ENCODE data around the gene NDUFS1. TPM values are rescaled to one million over a fixed set of nuclear protein-coding genes. Genes with fewer than 3 reads are reported as not detected.
"Not testable (repeated sequence)": the region's sequence is repeated elsewhere in the genome, so short reads cannot be mapped to it uniquely, and the experiment has no call there.

The NDUFS1 gene
- total RNA-seq, 1 donor from 2014 or later = 33.6 TPM

DNA sequence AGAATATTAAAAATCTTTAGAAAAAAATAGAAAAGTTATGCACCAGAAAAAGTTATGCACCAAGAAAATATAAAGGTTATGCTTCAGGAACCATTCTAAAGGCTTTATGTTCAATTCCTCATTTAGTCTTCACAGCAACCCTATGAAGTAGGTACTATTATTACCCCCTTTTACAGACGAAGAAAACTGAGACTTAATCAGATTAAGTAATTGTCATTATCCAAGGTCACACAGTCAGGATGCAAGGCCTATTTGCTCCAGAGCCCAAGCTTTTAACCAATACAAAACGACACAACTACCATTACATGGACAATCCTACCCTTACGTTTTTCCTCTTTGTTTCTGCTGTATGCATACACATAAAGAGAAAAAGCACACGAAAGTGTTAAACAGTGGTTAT lies 78.3 kb downstream of the NDUFS1 start:
- Histone ChIP-seq H3K9me3 (no peaks in the 10 kb centered on the region), H3K4me3 (no peak overlapping the region), H3K27ac (no peak overlapping the region), H3K4me1 (peaks cover 30% of the 10 kb centered on the region), H3K27me3 (no peaks in the 10 kb centered on the region), H3K36me3 (no peaks in the 10 kb centered on the region)
- intact Hi-C loops (cut with DNase I) = loop anchor here (5.0 kb wide), 1 partner anchor 76 kb away; the partner anchor contains the start of genes EEF1B2 and NDUFS1
- DNase-seq (ENCODE audit: extremely low spot score in 2 of 2) = no peak
- TF ChIP-seq, protein P1, sequence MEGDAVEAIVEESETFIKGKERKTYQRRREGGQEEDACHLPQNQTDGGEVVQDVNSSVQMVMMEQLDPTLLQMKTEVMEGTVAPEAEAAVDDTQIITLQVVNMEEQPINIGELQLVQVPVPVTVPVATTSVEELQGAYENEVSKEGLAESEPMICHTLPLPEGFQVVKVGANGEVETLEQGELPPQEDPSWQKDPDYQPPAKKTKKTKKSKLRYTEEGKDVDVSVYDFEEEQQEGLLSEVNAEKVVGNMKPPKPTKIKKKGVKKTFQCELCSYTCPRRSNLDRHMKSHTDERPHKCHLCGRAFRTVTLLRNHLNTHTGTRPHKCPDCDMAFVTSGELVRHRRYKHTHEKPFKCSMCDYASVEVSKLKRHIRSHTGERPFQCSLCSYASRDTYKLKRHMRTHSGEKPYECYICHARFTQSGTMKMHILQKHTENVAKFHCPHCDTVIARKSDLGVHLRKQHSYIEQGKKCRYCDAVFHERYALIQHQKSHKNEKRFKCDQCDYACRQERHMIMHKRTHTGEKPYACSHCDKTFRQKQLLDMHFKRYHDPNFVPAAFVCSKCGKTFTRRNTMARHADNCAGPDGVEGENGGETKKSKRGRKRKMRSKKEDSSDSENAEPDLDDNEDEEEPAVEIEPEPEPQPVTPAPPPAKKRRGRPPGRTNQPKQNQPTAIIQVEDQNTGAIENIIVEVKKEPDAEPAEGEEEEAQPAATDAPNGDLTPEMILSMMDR (IDR thresholded peaks at IDR 0.05) = no peak
- TF ChIP-seq POLR2AphosphoS5 (IDR thresholded peaks at IDR 0.05; ENCODE audit: insufficient read depth in 1 of 2, low read depth in 1 of 2) (no peak), POLR2A (IDR thresholded peaks at IDR 0.05) (no peak)

DNA sequence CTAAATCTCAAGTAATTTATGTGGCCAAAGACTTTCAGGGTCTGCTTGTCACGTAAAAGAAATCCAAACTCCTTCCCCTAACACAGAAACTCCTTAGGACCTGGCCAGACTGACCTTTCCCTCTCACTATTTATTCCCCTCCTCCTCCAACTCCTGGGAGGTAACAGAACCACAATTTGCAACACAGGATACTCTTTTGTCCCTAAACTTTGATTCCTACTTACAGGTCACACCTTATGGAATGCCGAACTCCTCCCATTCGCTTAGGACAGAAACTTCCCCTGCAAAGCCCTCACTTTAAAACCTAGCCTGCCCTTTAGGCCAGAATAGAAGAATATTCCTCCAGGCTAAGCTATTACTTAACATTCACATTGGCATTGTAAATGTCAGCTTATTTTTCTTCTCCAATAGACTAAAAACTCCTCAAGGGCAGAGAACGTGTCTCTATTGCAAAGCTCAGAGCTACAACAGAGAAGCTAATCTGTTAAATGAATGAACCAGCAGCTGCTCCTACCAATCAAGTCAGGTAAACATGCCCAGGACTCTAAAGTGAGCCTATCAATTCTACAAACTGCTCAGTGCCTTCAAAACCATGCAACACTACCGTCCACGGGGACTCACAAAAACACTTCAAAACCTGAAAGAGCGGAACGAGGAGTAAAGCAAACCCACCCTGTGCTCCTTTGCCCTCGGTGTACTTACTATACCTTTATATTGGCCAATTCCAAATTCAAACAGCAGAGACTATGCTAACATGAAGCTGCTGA lies 79.4 kb downstream of the NDUFS1 start:
- Histone ChIP-seq H3K4me1 (peaks cover 30% of the 10 kb centered on the region), H3K27me3 (no peaks in the 10 kb centered on the region), H3K36me3 (no peaks in the 10 kb centered on the region), H3K4me3 (no peak overlapping the region), H3K9me3 (no peaks in the 10 kb centered on the region), H3K27ac (no peak overlapping the region)
- DNase-seq (ENCODE audit: extremely low spot score in 2 of 2) = no peak
- TF ChIP-seq POLR2A (IDR thresholded peaks at IDR 0.05) = no peak
- TF ChIP-seq, protein P1 (IDR thresholded peaks at IDR 0.05) = no peak
- TF ChIP-seq POLR2AphosphoS5 (IDR thresholded peaks at IDR 0.05; ENCODE audit: insufficient read depth in 1 of 2, low read depth in 1 of 2) = no peak
- intact Hi-C loops (cut with DNase I) = loop anchor here (5.0 kb wide), 1 partner anchor 77 kb away; the partner anchor contains the start of genes EEF1B2 and NDUFS1

GRCh38 chr2:206077879-206078278 lies 81.4 kb downstream of the NDUFS1 start:
- H3K27ac ChIP-seq; H3K27me3 ChIP-seq; H3K9me3 ChIP-seq; DNase-seq (ENCODE audit: extremely low spot score in 2 of 2); H3K4me3 ChIP-seq; intact Hi-C loops (cut with DNase I); H3K36me3 ChIP-seq: not testable (repeated sequence)
- peaks cover 18% of the 10 kb centered on the region for H3K4me1 ChIP-seq

DNA sequence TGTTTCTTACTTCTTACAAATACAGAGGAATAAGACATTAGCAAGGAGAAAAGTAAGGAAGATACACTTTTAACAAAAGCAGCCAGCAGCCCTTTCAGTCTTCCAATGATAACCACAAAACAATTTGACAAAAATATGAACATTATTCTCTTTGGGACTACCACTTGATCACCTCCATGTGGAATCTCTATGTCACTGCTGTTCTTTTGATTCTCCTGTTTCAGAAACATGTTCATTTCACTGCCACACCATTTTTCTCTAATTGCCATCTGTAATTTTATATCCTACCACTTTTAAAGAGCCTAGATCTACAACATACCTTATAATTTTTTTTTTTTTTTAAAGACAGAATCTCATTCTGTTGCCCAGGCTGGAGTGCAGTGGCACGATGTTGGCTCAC lies 84.1 kb downstream of the NDUFS1 start:
- no peaks in the 10 kb centered on the region for H3K36me3 ChIP-seq
- TF ChIP-seq, protein P1 (IDR thresholded peaks at IDR 0.05) = no peak
- TF ChIP-seq POLR2AphosphoS5 (IDR thresholded peaks at IDR 0.05; ENCODE audit: insufficient read depth in 1 of 2, low read depth in 1 of 2) (no peak), POLR2A (IDR thresholded peaks at IDR 0.05) (no peak)
- DNase-seq (ENCODE audit: extremely low spot score in 2 of 2) = no peak
- H3K27ac ChIP-seq = no peak overlapping the region
- H3K4me1 ChIP-seq = peaks cover 22% of the 10 kb centered on the region
- H3K27me3 ChIP-seq = no peaks in the 10 kb centered on the region
- H3K9me3 ChIP-seq = no peaks in the 10 kb centered on the region
- intact Hi-C loops (cut with DNase I) = no loop called here
- no peak overlapping the region for H3K4me3 ChIP-seq

DNA sequence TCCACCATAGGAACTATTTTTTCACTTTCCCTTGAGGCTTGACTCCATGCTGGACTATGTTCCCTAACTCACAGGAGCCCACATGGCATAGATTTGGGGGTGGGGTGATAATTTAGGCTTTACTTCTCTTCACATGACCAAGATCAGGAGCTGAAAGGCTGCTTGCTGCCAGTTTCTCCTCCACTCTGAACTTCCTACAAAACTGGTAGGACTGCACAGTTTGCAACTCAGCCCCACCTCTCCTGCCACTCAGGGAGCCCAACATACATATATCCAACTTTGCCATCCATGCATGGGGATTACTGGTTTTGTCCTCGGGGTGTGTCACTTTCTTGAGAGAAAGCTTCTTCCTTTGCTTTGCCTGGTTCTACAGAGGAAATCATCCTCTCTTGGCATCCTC lies 87.4 kb downstream of the NDUFS1 start:
- peaks cover 12% of the 10 kb centered on the region for H3K4me1 ChIP-seq
- H3K9me3 ChIP-seq = no peaks in the 10 kb centered on the region
- intact Hi-C loops (cut with DNase I) = no loop called here
- no peak for DNase-seq (ENCODE audit: extremely low spot score in 2 of 2)
- no peak overlapping the region for H3K4me3 ChIP-seq
- TF ChIP-seq POLR2AphosphoS5 (IDR thresholded peaks at IDR 0.05; ENCODE audit: insufficient read depth in 1 of 2, low read depth in 1 of 2) (no peak), POLR2A (IDR thresholded peaks at IDR 0.05) (no peak)
- TF ChIP-seq, protein P1 (IDR thresholded peaks at IDR 0.05) = no peak
- no peak overlapping the region for H3K27ac ChIP-seq
- H3K27me3 ChIP-seq = no peaks in the 10 kb centered on the region
- H3K36me3 ChIP-seq = no peaks in the 10 kb centered on the region
